ENCODE data around the gene MSRB2. TPM values are rescaled to one million over a fixed set of nuclear protein-coding genes. Genes with fewer than 3 reads are reported as not detected.

Gene MSRB2
- total and polyA plus RNA-seq, 8 donors: 2.4 to 14.3 (median 7.6) TPM

DNA sequence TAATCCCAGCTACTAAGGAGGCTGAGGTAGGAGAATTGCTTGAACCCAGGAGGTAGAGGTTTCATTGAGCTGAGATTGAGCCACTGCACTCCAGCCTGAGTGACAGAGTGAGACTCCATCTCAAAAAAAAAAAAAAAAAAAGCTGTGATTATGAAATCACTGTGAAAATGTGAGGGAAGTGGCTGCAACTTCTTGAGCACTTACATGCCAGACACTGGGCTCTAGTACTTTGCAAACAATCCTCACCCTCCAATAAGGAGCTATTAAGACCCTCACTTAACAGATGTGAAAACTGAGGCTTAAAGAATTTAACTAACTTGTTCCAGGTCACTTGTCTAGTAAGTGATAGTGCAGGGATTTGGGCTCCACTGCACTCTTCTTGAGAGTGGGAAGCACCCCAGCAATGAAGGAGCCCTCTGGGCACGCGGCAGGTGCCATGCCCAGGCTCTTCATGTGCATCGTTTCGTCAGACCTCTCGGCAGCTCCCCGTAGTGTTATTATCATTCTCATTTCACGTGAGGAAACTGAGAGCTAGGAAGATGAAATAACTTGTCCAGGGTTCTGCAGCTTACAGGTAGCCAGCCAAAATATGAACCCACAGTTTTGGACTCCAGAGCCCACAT, 19.0 kb downstream of the MSRB2 start:
- H3K27ac ChIP-seq: no peak overlapping the region
- DNase-seq (no peak), ATAC-seq (no peak), FAIRE-seq (no peak)
- no peaks in the 10 kb centered on the region for H3K9me3 ChIP-seq
- no peaks in the 10 kb centered on the region for H3K27me3 ChIP-seq
- no peaks in the 10 kb centered on the region for H3K4me1 ChIP-seq
- 97 to 99% methylated on average over 7 of the region's 7 CpGs for WGBS, 2 donors
- peaks cover 0 to 9% (median 0%) of the 10 kb centered on the region in 3 donors for H3K36me3 ChIP-seq
- intact Hi-C loops (cut with DNase I): no loop called here
- H3K4me3 ChIP-seq: no peak overlapping the region
- TF ChIP-seq, protein P1, sequence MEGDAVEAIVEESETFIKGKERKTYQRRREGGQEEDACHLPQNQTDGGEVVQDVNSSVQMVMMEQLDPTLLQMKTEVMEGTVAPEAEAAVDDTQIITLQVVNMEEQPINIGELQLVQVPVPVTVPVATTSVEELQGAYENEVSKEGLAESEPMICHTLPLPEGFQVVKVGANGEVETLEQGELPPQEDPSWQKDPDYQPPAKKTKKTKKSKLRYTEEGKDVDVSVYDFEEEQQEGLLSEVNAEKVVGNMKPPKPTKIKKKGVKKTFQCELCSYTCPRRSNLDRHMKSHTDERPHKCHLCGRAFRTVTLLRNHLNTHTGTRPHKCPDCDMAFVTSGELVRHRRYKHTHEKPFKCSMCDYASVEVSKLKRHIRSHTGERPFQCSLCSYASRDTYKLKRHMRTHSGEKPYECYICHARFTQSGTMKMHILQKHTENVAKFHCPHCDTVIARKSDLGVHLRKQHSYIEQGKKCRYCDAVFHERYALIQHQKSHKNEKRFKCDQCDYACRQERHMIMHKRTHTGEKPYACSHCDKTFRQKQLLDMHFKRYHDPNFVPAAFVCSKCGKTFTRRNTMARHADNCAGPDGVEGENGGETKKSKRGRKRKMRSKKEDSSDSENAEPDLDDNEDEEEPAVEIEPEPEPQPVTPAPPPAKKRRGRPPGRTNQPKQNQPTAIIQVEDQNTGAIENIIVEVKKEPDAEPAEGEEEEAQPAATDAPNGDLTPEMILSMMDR (IDR thresholded peaks at IDR 0.05): no peak

DNA sequence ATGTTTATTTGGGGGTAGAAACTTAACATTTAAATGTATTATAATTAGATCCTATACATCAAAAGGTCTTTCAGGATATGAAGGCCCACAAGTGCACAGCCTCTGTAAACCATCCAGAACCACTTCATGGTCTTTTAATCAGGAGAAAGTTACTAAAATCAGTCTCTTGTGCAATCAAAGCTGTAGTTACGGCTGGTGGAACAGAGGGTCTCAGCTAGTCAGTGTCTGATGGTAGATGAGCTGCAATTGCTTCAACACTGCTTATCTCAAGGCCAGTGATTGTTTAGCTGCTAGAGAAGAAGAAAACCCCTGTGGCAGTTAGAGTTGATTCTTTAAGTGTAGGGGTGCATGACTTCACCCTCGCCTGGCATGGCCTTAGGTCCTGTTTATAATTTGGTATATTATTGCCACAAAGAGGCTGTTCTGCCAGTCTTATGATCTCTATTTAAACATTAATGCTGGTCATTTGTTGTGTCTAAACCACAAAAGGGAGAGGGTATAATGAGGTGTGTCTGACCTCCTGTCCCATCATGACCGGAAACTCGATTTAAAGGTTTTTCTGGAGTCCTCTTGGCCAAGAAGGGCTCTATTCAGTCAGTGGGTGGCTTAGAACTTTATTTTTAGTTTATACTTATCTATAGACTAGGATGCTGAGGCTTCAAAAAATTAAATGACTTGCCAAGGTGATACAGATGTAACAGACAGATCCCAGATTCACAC, 21.3 kb downstream of the MSRB2 start:
- FAIRE-seq (no peak), DNase-seq (no peak)

DNA sequence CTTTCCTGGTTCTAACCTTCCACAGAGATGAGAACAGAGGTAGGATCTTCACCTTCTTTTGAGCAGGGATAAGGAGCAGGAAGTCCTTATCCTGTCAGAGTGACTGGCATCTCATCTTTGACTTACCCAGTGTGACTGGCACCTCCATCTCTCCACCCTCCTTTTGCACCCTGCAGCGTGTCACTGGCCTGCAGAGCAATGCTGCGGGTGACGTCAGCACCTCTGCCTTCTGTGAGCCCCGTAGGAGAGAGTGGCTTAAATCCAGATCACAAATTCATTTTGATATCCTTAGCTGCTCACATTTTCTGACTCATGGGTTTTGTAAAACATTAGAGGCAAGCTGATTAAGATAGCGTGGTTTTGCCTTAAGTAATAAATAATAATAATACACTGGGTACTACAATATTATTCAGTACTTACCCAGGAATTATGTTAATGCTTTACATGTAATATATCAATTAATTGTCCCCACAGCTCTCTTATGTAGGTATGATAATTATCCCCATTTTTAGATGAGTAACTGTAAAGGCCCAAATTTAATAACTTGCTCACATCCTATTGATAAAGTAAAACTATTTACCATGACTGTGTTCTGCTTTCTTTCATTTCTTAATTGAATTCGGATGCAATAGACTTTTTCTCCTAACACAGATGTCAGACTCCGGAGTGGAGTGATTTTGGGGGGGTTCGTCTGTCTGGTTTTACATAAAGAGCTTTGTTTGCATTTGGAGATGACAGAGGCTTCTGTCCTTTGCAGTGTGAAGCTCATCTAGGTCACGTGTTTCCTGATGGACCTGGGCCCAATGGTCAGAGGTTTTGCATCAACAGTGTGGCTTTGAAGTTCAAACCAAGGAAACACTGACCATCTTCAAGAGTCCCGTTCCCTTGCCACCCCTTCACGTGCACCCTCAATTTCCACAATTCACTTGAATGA, 24.9 kb downstream of the MSRB2 start:
- DNase-seq: no peak
- peaks cover 0 to 18% (median 7%) of the 10 kb centered on the region in 3 donors for H3K36me3 ChIP-seq
- intact Hi-C loops (cut with DNase I): no loop called here
- H3K4me1 ChIP-seq: no peaks in the 10 kb centered on the region
- no peak for ATAC-seq
- no peak overlapping the region for H3K4me3 ChIP-seq
- WGBS, 2 donors: 90 to 91% methylated on average over 11 of the region's 11 CpGs
- no peaks in the 10 kb centered on the region for H3K27me3 ChIP-seq
- H3K27ac ChIP-seq: no peak overlapping the region
- H3K9me3 ChIP-seq: no peaks in the 10 kb centered on the region
- TF ChIP-seq, protein P1 (IDR thresholded peaks at IDR 0.05): no peak
- FAIRE-seq: no peak

More for the DNA sequence above, 21.3 kb downstream of the MSRB2 start:
- Histone ChIP-seq H3K27ac (no peak overlapping the region), H3K36me3 (peaks cover 0 to 18% (median 7%) of the 10 kb centered on the region in 3 donors), H3K9me3 (no peaks in the 10 kb centered on the region), H3K4me3 (no peak overlapping the region), H3K4me1 (no peaks in the 10 kb centered on the region), H3K27me3 (no peaks in the 10 kb centered on the region)
- TF ChIP-seq, protein P1 (IDR thresholded peaks at IDR 0.05): no peak
- intact Hi-C loops (cut with DNase I): no loop called here
- 79% methylated on average over 4 of the region's 4 CpGs for WGBS, 2 donors
- no peak for ATAC-seq

DNA sequence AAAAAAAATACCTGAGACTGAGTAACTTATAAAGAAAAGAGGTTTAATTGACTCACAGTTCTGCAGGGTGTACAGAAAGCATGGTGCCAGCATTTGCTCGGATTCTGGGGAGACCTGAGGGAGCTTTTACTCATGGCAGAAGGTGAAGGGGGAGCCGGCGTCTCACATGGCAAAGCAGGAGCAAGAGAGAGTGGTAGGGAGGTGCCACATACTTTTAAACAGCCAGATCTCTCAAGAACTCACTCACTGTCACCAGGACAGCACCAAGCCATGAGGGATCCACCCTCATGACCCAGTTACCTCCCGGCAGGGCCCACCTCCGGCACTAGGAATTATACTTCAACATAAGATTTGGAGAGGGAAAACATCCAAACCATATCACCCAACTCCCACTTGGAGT, 25.8 kb downstream of the MSRB2 start:
- H3K9me3 ChIP-seq: no peaks in the 10 kb centered on the region
- DNase-seq: no peak
- no peak for ATAC-seq
- no peaks in the 10 kb centered on the region for H3K4me1 ChIP-seq
- intact Hi-C loops (cut with DNase I): no loop called here
- TF ChIP-seq, protein P1 (IDR thresholded peaks at IDR 0.05): no peak
- no peak overlapping the region for H3K4me3 ChIP-seq
- WGBS, 2 donors: 96 to 97% methylated on average over 5 of the region's 5 CpGs
- no peaks in the 10 kb centered on the region for H3K27me3 ChIP-seq
- peaks cover 0 to 18% (median 7%) of the 10 kb centered on the region in 3 donors for H3K36me3 ChIP-seq
- no peak overlapping the region for H3K27ac ChIP-seq
- no peak for FAIRE-seq

Measured in pancreas (tissue), 10 donors.